CD1c-positive myeloid dendritic cell (primary cell): ENCODE results near the gene CHST11.
A peak's percentile ranks its signal among the peaks of the same experiment; 100 is the strongest.
"Not testable (repeated sequence)": the region's sequence is repeated elsewhere in the genome, so short reads cannot be mapped to it uniquely, and the experiment has no call there.

ENCODE experiments used
- DNase-seq: peaks from one replicate; pipeline ENCODE4 v3.0.0-alpha.2; 2016; ENCODE audit errors: extremely low spot score

CHST11 gene

DNA sequence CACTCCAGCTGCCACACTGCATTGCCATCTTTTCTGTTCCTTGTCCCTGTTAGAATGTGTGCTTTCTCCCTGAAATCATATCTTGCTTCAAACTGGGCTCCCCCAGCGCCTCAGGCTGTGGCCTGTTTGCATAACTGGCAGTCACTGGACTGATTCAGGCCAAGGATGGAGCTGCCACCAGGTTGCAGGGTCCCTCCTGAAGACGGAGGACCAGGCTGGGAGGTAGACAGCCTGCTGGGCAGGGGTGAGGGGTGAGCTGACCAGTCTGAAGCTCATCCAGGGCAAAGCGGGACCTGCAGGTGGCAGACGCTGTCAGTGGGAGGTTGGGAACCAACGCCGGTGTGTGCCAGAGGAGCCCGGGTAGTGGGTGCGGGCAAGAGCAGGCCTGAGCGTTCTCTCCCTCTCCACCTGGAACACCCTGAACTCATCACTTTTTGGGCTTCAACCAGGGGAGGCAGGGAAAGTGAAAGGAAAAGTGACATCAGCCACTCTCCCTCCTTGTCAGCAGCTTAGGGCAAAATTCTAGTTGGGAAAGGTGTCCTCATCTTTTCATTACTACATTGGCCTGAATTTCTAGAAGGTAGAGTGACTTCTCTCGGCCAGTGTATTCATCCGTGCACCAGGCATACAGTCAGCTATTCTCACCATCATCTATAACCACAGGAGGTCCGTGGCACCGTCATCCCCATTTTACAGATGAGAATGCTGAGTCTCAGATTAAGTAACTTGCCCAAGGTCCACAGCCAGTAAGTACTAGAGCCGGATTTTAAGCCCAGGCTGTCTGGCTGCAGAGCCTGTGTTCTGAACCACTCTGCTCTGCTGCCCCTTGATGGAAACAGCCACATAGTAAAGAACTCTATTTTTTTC, 282.3 kb downstream of the CHST11 start:
- no peak for DNase-seq

DNA sequence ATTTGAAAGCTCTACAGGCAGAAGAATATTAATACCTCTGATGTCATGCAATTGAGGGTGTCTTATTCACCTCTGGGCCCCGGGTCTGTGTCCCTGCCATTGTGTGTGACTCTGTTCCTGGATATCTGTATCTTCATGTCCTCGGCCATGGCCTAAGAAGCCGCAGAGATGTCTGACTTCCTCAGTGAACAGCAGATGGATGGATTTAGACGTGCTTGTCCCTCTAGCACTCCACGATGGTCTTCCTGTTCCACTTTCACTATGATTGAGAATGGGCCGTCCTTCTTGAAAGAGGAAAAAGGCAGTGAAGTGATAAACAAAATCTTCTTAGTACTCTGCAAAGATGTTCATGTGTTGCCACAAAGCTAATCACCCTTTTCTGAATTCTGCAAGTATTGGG, 283.9 kb downstream of the CHST11 start:
- DNase-seq, result peak; percentile 90

DNA sequence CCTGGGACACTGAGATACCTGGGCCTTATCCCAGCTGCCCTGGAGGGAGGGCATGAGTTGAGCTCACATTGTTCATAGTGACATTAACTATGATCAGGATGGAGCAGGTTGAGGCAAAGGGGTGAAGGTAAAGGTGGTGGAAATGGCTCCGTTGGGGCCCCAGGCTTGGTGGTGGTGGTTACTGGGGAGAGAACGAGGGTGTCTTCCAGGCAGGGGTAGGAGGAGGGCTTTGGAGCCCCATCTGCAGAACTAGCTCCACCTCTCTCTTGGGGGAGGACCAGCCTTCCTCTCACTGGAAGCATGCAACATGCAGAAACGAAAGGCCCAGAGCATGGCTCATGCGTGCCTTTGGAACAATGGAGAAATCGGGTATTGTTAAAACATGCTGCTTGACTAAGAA, 284.3 kb downstream of the CHST11 start:
- DNase-seq, result peak; percentile 25

DNA sequence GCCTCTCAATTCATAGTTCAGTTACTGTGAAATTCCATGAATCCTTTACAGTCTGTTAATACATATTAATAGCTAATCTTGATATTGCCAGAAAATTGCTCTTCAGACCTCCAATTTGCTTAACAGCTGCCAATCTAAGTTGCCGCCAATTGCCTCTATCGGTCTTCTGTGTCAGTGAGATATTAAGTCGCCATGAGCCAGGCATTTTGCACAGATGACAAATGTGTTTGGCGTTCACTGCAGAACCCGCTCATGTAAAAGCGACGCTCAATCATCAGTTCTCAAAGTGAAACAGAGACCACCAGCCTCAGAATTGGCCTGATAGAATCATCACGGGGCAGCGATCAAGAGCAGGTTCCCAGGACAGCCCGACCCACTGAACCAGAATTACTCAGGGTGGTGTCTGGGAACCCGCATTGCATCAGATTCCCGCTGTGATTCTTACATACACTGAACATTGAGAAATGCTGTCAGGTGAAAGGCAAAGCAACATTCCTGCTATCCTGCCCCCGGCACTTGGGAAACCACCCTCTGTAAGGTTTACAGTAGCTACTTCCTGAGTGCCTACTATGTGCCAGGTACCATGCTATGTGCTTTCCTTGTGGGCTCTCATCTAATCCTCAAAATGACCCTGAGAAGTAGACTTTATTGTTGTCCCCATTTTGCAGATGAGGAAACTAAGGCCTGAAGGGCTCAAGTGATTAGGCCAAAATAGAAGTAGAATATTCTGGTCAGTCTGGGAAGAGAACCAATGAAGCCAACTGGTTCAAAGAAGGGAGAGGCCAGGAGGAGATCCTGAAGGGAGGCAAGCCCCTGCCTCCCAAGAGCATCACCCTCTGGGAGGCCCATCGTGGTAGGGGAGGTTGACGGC, 285.0 kb downstream of the CHST11 start:
- DNase-seq, result no peak

DNA sequence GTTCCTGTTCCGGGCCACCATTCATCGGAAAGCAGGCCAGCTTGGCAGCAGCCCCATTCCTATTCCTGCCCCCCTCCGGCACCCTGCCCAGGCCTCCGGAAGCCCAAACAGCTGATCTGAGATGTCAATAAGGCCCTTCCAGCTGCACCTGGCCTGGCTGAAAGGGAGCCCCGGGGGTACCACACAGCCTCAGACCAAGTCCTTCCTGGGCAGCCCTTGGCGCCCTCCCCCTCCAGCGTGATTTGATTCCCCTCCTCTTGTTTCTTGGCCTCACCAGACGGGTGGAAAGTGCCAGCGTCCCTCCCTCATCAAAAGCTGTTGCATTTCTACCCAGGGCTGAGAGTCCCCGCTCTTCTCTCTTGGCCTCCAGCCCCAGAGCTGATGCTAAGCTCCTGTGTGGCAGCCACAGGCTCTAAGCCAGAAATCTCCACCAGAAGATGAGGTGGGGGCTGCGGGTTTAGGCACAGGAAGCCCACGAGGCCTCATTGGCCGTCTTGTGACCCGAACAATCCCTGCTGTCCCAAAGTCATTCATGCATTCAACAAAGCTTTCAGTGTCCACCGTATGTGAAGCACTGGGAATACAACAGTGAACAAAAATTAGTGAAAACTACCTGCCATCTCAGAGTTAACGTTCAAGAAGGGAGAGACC, 285.9 kb downstream of the CHST11 start:
- DNase-seq, result no peak

DNA sequence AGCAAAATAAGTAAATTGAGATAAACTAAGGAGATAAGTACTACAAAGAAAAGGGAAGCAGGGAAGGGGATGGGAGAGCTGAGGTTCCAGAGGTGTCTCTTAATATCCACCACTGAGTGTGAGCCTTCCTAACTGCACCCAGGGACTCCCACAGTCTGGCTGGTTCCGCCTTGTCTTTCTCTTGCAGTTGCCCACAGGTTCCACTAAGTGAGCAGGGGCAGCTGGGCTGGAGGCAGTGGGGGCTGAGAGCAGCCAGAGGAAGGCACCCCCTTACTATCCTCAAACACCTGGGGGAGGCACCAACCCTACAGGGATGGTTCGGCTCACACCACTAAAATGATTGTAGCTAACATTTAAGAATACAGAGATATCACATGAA, 286.4 kb downstream of the CHST11 start:
- no peak for DNase-seq

DNA sequence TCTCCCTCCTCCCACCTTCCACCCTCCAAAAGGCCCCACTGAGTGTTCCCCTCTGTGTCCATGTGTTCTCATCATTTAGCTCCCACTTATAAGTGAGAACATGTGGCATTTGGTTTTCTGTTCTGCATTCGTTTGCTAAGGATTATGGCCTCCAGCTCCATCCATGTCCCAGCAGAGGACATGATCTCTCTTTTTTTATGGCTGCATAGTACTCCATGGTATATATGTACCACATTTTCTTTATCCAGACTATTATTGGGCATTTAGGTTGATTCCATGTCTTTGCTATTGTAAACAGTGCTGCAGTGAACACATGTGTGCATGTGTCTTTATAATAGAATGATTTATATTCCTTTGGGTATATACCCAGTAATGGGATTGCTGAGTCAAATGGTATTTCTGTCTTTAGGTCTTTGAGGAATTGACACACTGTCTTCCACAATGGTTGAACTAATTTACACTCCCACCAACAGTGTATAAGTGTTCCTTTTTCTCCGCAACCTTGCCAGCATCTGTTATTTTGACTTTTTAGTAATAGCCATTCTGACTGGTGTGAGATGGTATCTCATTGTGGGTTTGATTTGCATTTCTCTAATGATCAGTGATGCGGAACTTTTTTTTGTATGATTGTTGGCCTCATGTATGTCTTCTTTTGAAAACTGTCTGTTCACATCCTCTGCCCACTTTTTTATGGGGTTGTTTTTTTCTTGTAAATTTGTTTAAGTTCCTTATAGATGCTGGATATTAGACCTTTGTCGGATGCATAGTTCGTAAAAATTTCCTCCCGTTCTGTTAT, 287.2 kb downstream of the CHST11 start:
- not testable (repeated sequence) for DNase-seq

DNA sequence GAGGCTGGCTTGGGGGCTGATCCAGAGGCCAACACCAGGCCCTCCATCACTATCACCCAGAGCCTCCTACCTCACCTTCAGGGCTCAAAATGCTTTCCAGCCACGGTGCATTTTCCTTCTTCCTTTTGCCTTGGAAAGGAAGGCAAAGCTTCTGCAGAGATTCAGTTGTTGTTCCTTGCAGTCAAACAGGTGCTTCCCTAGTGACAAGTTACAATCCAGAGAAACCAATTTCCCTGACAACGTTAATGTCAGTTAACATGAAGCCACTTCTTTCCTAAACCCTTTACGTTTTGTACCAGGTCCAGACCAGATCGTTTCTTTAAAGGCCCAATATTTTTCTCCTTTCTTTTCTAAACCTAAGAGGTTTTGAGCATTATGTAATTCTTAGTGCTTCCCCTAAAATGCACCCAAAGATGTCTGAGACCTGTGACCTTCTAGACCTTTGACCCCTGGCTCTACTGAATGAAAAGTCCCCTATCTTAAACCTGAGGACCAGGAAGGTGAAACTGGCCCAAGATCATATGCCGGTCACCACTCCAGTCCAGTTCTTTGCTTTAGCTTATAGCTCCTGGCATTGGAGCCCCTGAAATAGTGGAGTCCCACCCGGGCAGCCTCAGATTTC, 289.8 kb downstream of the CHST11 start:
- DNase-seq, result no peak

DNA sequence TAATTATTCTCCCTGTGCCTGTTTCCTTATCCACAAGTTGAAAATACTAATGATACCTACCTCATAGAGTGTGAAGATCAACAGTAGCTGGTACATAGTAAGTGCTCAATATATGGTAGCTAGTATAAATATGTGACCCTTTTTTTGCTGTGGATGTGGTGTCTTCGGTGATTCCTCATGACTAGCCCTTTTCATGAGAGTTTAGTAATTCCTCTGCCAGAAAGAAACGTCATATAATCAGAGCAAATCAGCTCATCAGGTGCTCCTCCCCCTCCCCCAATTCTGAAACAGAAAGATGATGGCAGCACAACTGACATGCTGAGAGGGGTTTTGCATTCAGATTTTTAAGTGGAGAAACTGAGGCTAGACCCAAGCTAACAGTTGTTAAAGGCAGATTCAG, 290.6 kb downstream of the CHST11 start:
- no peak for DNase-seq

DNA sequence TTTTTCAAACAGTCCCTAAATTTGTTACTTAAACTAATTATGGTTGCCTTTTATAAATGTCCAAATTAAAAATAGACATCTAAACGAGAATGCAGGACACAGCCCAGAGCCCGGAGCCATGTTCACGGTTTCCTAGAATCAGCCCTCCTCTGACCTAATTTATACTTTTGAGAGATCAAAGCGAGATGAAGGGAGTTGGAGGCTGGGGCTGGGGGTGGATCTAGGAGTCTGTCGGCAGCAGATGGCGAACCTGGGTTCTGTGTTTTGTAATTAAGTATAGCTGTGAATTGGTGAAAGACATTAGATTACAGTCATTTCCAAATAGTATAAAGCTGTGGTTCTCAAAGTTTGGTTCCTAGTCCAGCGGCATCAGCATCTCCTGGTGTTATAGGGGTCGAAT, 291.2 kb downstream of the CHST11 start:
- DNase-seq, result no peak

DNA sequence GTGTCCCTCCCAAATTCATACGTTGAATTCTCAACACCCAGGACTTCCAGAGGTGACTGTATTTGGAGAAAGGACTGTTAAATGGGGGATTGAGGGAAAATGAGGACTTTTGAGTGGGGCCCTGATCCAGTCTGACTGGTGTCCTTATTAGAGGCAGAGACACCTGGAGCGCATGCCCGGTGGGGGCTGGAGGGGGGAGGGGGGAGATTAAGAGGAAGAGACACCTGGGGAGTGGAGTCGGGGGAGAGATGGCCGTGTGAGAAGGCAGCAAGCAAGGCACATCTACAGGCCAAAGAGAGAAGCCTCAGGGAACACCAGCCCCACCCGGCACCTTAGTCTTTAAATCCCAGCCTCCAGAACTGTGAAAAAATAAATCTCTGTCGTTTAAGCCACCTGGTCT, 291.6 kb downstream of the CHST11 start:
- no peak for DNase-seq

DNA sequence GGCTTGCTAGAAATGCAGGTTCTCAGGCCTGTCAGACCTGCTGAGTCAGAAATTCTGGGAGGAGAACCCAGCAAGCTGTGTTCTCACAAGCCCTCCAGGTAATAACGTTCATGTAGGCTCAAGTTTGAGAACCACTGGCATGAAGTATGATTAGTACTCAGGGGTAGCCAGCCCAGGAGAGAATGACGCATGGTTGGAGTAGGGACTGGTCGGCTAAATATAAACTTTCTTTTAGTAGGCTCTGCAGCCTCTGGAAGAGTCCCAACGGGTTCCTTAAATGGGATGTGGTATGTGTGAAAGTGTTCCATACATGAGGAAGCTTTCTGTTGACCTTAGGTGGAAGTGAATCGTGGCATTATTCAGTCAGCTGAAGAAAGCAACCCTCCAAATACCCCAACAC, 292.0 kb downstream of the CHST11 start:
- DNase-seq, result peak; percentile 79

DNA sequence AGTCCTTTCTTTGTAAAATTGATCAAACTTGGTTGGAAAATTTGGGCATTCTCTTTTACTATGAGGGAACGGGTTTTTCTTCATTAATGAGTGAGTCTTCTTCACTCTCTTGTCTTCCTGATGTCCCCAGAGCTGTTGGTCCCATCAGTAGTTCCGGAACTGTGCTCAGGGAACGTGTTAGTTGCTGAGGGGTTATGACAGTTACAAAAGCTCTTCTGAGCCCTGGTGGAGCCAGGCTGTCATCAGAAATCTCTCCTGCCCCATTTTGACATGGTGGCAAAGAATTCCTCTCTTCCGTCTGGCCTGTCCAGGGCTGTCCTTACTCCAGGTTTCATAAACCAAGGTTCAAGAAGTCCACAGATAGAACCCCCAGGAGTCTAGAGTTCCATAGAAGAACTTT, 292.8 kb downstream of the CHST11 start:
- peak; percentile 14 for DNase-seq

DNA sequence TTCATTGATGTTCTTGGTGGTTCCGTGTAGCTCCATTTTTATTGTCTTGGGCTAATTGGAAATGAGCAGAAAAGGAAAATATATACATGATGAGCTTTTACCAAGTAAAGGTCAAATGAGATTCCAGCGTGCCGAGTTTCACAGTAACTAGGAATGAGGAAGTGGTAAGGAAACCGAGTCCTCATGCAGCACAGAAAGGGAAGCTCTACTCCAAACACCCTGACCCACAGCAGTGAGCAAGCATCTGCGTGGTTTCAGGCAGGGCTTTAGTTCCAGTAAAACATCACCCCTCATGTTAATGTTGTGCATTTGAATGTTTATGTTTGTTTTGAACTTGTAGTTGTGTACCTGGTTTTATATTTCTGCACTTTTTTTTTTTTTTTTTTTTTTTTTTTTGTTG, 293.3 kb downstream of the CHST11 start:
- DNase-seq, result peak; percentile 93

DNA sequence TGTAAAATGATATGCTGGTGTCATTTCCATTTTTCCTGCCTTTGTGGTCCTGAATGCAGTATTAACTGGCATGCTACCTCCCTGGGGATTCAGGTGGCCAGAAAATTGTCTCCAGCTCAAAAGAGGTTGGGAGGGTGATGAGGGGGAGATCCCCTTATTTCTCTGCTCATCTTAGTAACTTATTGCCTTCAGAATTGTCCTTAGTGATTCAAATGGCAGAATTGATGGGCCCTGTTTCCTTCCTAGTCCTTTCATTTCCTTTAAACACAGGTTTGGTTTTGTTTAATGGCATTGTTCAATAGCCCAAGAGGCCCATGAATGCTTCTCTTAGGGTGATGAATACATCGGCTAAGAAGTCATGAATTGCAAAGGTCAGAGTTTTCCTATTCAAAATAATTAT, 294.4 kb downstream of the CHST11 start:
- peak; percentile 20 for DNase-seq

DNA sequence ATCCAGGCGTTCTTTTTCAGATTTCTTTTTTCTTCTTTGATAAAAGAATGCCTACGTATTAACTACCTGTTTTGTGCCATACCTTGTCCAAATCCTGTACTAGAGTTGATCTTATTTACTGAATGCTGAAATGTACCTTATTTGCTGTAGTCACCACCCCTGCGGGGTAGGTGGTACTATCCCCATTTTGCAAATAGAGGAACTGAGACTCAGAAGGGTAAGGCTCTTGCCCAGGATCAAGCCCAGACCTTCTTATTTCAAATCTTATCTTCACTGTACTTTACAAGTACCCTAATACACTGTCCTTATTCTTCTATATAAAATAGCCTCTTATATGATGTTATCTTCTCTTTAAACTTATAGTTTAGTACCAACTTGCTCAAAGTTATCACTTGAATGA, 294.8 kb downstream of the CHST11 start:
- DNase-seq, result peak; percentile 61

DNA sequence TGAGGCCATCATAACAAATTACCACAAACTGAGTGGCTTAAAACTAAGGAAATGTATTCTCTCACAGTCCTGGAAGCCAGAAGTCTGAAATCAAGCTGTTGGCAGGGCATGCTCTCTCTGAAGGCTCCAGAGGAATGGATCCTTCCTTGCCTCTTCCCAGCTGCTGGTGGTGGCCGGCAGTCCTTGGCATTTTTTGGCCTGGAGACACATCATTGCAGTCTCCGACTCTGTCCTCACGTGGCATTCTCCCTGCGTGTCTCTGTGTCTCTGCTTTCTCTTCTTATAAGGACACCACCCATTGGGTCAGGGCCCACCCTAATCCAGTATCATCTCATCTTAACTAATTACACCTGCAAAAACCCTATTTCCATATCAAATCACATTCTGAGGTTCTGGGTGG, 295.3 kb downstream of the CHST11 start:
- DNase-seq, result no peak

DNA sequence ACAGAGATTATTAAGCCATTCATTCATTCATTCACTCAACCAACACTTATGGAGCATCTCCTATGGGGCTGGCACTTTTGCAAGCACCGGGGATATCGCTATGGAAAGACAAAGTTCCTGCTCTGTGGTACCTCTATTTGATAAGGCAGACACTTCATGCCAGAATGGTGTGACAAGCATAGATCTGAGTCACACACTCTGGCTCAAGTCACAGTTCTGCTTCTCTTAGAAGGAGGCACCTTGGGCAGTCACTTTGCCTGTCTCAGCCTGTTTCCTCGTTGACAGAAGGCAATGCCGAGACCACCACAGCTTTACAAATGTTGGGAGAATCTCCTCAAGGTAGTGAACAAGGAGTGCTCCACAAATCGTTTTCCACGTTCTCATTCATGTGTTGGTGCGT, 296.1 kb downstream of the CHST11 start:
- DNase-seq, result peak; percentile 67

DNA sequence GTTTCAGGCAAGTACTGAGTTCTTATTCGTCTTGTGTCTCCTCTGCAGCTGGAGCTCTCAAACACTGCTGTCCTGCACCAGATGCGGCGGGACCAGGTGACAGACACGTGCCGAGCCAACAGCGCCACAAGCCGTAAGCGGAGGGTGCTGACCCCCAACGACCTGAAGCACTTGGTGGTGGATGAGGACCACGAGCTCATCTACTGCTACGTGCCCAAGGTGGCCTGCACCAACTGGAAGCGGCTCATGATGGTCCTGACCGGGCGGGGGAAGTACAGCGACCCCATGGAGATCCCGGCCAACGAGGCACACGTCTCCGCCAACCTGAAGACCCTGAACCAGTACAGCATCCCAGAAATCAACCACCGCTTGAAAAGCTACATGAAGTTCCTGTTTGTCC, 300.2 kb downstream of the CHST11 start:
- no peak for DNase-seq

DNA sequence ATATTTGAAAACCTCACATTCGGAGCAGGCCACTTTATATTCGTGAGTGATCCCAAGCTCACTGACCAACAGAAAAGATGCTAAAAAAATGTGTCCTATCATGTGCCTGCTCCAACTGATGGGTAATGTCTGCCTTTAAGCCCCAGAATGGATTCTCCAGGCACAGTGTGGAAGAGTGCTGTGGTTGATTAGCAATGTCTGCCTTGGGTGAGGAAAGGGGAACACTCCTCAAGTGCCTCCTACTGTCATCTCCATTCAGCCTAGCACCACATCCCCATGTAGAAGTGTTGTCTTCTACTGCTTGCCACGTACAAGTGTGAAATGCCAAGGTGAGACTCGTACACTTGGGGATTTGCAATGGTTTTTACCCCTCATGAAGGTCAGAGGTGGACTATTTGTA, 302.0 kb downstream of the CHST11 start:
- DNase-seq, result no peak

DNA sequence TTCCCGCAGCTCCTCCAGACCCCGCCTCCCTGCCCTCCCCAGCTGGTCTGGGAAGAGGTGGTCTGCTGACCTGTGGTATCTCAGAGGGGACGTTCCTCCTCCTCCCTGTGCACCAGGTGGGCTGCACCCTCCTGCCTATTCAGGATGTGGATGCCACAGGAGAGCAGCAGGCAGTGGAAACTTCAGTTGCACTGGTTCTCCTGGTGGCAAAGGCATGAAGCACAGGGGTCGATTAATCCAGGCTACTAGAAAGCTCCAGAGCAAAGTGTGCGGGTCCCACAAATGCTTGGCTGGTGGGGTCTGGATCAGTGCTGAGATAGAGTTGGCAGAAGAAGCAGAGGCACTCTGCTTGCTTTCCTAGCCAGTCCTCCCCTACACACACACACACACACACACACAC, 304.3 kb downstream of the CHST11 start:
- no peak for DNase-seq
